Activated CD8-positive, alpha-beta memory T cell treated with anti-CD3 and anti-CD28 coated beads, Interleukin-2, amount 50 U/mL, for 4 hours (primary cell): Measurements from ENCODE around the gene CLBA1.

Experiments used
- DNase-seq: peaks from one replicate; pipeline ENCODE4 v3.0.0-alpha.2; 2020

CLBA1 gene

GRCh38 chr14:104980611-104981531, 4.7 kb upstream of the CLBA1 start:
- peak; percentile 11 for DNase-seq

- DNase-seq = peak; percentile 13
Observed at GRCh38 chr14:104981699-104982541, 3.7 kb upstream of the CLBA1 start.

- peak; percentile 11 for DNase-seq
Observed at GRCh38 chr14:104982548-104983230, 2.9 kb upstream of the CLBA1 start.

GRCh38 chr14:104983231-104983721, 2.3 kb upstream of the CLBA1 start:
- DNase-seq = peak; percentile 7

GRCh38 chr14:104984056-104984894, 1.3 kb upstream of the CLBA1 start:
- peak; percentile 7 for DNase-seq

- no peak for DNase-seq
Observed at GRCh38 chr14:104986487-104987164, 1.0 kb downstream of the CLBA1 start.

- no peak for DNase-seq
Observed at GRCh38 chr14:104989236-104989950, 3.8 kb downstream of the CLBA1 start.

GRCh38 chr14:104989951-104990303, 4.3 kb downstream of the CLBA1 start:
- no peak for DNase-seq

GRCh38 chr14:104991896-104992230, 6.3 kb downstream of the CLBA1 start:
- DNase-seq = no peak

- DNase-seq = no peak
Observed at GRCh38 chr14:104992501-104992900, 6.9 kb downstream of the CLBA1 start.

GRCh38 chr14:104993306-104993705, 7.7 kb downstream of the CLBA1 start:
- DNase-seq = no peak

- no peak for DNase-seq
Observed at GRCh38 chr14:104993808-104994591, 8.4 kb downstream of the CLBA1 start.

- no peak for DNase-seq
Observed at GRCh38 chr14:104994978-104995377, 9.4 kb downstream of the CLBA1 start.

- no peak for DNase-seq
Observed at GRCh38 chr14:104996032-104996431, 10.4 kb downstream of the CLBA1 start.

GRCh38 chr14:104996483-104996882, 10.9 kb downstream of the CLBA1 start:
- no peak for DNase-seq

GRCh38 chr14:104998801-104999200, 13.2 kb downstream of the CLBA1 start:
- no peak for DNase-seq

- DNase-seq = no peak
Observed at GRCh38 chr14:104999361-104999760, 13.8 kb downstream of the CLBA1 start.

- no peak for DNase-seq
Observed at GRCh38 chr14:105005329-105005928, 19.8 kb downstream of the CLBA1 start.

- DNase-seq = no peak
Observed at GRCh38 chr14:105005929-105006830, 20.6 kb downstream of the CLBA1 start.
